ENCODE data around the gene CCN6.

The CCN6 gene

GRCh38 chr6:112026933-112027332 is 27.0 kb upstream of the CCN6 start:
- in situ Hi-C loops (cut with HindIII; ENCODE audit: low sequenced_read_pairs), result loop anchor here (5.0 kb wide), 1 partner anchor 60 kb away; no protein-coding TSS in a partner anchor
- no peak overlapping the region for H3K4me3 ChIP-seq (ENCODE audit: low read depth, low read length)
- DNase-seq (ENCODE audit: low read depth), result no peak
- no peak for TF ChIP-seq CTCF (IDR thresholded peaks at IDR 0.05; ENCODE audit: low read depth, low read length, missing control alignments)

- no peak for DNase-seq (ENCODE audit: low read depth)
- no peak overlapping the region for H3K4me3 ChIP-seq (ENCODE audit: low read depth, low read length)
- TF ChIP-seq CTCF (IDR thresholded peaks at IDR 0.05; ENCODE audit: low read depth, low read length, missing control alignments), result no peak
- in situ Hi-C loops (cut with HindIII; ENCODE audit: low sequenced_read_pairs), result loop anchor here (5.0 kb wide), 1 partner anchor 61 kb away; no protein-coding TSS in a partner anchor
Observed at GRCh38 chr6:112027942-112028674, 25.8 kb upstream of the CCN6 start.

GRCh38 chr6:112029045-112029822 is 24.7 kb upstream of the CCN6 start:
- H3K4me3 ChIP-seq (ENCODE audit: low read depth, low read length), result no peak overlapping the region
- DNase-seq (ENCODE audit: low read depth), result peak; percentile 41
- TF ChIP-seq CTCF (IDR thresholded peaks at IDR 0.05; ENCODE audit: low read depth, low read length, missing control alignments), result peak; percentile 73
- in situ Hi-C loops (cut with HindIII; ENCODE audit: low sequenced_read_pairs), result loop anchor here (5.0 kb wide), 1 partner anchor 62 kb away; no protein-coding TSS in a partner anchor

- in situ Hi-C loops (cut with HindIII; ENCODE audit: low sequenced_read_pairs), result no loop called here
- no peak for DNase-seq (ENCODE audit: low read depth)
- no peak overlapping the region for H3K4me3 ChIP-seq (ENCODE audit: low read depth, low read length)
- TF ChIP-seq CTCF (IDR thresholded peaks at IDR 0.05; ENCODE audit: low read depth, low read length, missing control alignments), result no peak
Observed at GRCh38 chr6:112030206-112030960, 23.5 kb upstream of the CCN6 start.

- no peak for TF ChIP-seq CTCF (IDR thresholded peaks at IDR 0.05; ENCODE audit: low read depth, low read length, missing control alignments)
- in situ Hi-C loops (cut with HindIII; ENCODE audit: low sequenced_read_pairs), result no loop called here
- no peak overlapping the region for H3K4me3 ChIP-seq (ENCODE audit: low read depth, low read length)
- DNase-seq (ENCODE audit: low read depth), result no peak
Observed at GRCh38 chr6:112030961-112031660, 22.8 kb upstream of the CCN6 start.

GRCh38 chr6:112031960-112032359 is 21.9 kb upstream of the CCN6 start:
- no peak for TF ChIP-seq CTCF (IDR thresholded peaks at IDR 0.05; ENCODE audit: low read depth, low read length, missing control alignments)
- in situ Hi-C loops (cut with HindIII; ENCODE audit: low sequenced_read_pairs), result no loop called here
- DNase-seq (ENCODE audit: low read depth), result no peak
- no peak overlapping the region for H3K4me3 ChIP-seq (ENCODE audit: low read depth, low read length)

Measured in astrocyte of the cerebellum (primary cell).